ENCODE measurements around the gene GPRC6A. TPM values are rescaled to one million over a fixed set of nuclear protein-coding genes. Genes with fewer than 3 reads are reported as not detected.

The GPRC6A gene
- total RNA-seq, 6 experiments from 2014 or later: not detected

GRCh38 chr6:116761779-116762178, 67.1 kb downstream of the GPRC6A start:
- Mint-ChIP-seq H3K4me3 (peak overlapping the region; percentile 17; the same call in 1 of the 2 replicates), H3K9me3 (no peaks in the 10 kb centered on the region), H3K27me3 (ENCODE audit: insufficient read depth) (peaks cover 6% of the 10 kb centered on the region; the same call in 1 of the 2 replicates), H3K36me3 (ENCODE audit: low read depth) (no peaks in the 10 kb centered on the region), H3K27ac (no peak overlapping the region), H3K4me1 (ENCODE audit: low read depth) (peaks cover 38% of the 10 kb centered on the region)
- no peak for TF ChIP-seq CTCF (IDR thresholded peaks at IDR 0.05)
- DNase-seq: no peak

GRCh38 chr6:116745176-116745575, 83.7 kb downstream of the GPRC6A start:
- H3K27ac Mint-ChIP-seq: no peak overlapping the region
- TF ChIP-seq CTCF (IDR thresholded peaks at IDR 0.05): no peak
- no peaks in the 10 kb centered on the region for H3K36me3 Mint-ChIP-seq (ENCODE audit: low read depth)
- H3K27me3 Mint-ChIP-seq (ENCODE audit: insufficient read depth): no peaks in the 10 kb centered on the region; the same call in 1 of the 2 replicates
- no peaks in the 10 kb centered on the region for H3K4me1 Mint-ChIP-seq (ENCODE audit: low read depth)
- H3K9me3 Mint-ChIP-seq: no peaks in the 10 kb centered on the region
- H3K4me3 Mint-ChIP-seq: no peak overlapping the region
- DNase-seq: no peak

Other genes starting within 250 kb of the GPRC6A start
- gene RSPH4A, start 212.6 kb downstream of the GPRC6A start, total RNA-seq (2021; fragmentation: NEBNext Ultra II Directional; extraction: Animal tissue kit (Norgen Biotek cat#: 25700)): under 1 TPM; 0.07 to 0.37 (median 0.15) TPM
- gene ZUP1, start 160.3 kb downstream of the GPRC6A start, total RNA-seq (2021; fragmentation: NEBNext Ultra II Directional; extraction: Animal tissue kit (Norgen Biotek cat#: 25700)): 10 to 100 TPM in 1 of 6 experiments, 1 to 10 TPM in 5; 7.7 to 10.2 (median 9.0) TPM
- gene KPNA5, start 147.9 kb downstream of the GPRC6A start, total RNA-seq (2021; fragmentation: NEBNext Ultra II Directional; extraction: Animal tissue kit (Norgen Biotek cat#: 25700)): 1 to 10 TPM; 6.7 to 9.7 (median 8.8) TPM
- 10 to 100 TPM in 1 of 6 experiments, 1 to 10 TPM in 5; 4.5 to 10.9 (median 5.3) TPM for gene FAM162B, start 63.4 kb downstream of the GPRC6A start, total RNA-seq (2021; fragmentation: NEBNext Ultra II Directional; extraction: Animal tissue kit (Norgen Biotek cat#: 25700))
- gene RFX6, start 48.2 kb upstream of the GPRC6A start, total RNA-seq (2021; fragmentation: NEBNext Ultra II Directional; extraction: Animal tissue kit (Norgen Biotek cat#: 25700)): not detected